Cerebellar cortex (tissue), 1 donor: ENCODE measurements around the gene ISCU.
A peak's percentile ranks its signal among the peaks of the same experiment; 100 is the strongest.
"Not testable (repeated sequence)": the region's sequence is repeated elsewhere in the genome, so short reads cannot be mapped to it uniquely, and the experiment has no call there.

Experiments
- DNase-seq: peaks from one replicate; pipeline ENCODE4 v3.0.0-alpha.2; 2015; ENCODE audit warnings: low spot score

ISCU gene

DNA sequence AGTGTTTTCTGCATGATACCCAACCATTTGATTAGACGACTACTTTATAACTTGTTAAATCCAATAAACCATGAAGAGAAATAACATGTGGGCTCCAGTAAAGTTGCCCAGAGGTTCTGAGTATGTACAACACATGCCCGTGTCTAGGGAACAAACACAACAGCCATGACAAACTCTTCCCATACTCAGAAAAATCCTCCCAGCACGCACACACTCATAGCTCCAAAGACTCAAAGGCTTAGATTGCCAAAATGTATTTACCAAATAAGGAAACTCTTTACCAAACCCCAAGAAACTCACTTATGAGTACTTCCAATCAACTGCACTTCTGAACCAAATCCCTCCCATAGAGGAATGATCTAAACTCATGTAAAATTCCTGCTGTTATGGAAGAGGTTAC, 18.7 kb upstream of the ISCU start:
- DNase-seq: no peak

DNA sequence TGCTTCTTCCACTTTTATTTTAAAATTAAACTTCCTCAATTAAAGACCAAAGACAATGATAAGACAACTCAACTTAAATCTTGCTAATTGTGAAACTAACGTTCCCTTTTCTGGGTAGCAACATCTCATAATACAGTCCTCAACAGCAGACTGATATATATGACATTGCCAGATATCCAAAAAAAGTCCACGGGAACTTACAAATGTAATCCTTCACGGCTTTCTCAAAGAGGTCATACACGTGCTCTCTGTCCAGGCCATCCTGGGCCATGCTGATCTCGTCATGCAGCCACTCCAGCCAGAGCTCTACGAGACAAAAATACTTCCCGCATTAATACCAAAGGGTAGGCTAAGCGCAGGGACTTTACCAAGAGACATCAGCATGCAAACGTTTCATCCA, 14.7 kb upstream of the ISCU start:
- DNase-seq: no peak

DNA sequence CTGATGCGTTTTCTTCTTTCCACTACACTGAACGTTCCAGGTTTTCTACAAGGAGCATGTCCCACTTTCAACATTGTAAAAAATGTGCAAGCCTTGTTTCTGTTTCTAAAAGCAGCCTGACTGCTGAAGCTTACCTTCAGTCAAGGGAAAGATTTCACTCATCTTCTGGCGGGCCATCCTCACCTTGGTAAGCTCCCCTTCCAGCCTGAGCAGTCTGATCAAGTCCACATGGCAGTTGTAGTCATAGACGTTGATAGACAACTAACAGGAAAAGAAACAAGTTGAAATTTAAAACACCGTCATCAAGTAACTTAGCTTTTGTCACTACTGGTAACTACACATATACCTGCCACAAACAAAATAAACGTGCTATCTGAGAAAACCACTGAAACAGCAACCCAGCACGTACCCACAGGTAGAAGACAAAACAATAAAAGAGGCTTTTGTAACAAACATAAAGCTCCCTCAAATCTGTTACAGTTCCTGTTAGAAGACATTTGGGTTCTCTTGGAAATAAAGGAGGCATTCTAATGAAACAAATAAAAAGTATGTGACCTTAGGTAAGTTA, 13.4 kb upstream of the ISCU start:
- DNase-seq: no peak

DNA sequence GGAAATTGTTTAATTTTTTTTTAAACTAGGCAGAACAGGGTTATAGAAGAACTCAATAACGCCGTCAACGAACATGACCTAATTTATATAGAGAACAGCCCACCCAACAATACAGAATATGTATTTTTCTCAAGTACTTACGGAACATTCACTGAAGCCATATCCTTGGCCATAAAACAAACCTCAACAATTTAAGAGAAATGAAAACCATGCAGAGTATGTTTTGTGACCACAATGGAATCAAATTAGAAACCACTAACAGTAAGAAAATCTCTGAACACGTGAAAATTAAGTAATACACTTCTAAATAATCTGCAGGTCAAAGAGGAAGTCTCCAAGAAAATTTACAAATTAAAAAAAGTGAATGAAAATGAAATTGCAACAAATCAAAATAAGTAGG, 10.9 kb upstream of the ISCU start:
- DNase-seq: no peak

DNA sequence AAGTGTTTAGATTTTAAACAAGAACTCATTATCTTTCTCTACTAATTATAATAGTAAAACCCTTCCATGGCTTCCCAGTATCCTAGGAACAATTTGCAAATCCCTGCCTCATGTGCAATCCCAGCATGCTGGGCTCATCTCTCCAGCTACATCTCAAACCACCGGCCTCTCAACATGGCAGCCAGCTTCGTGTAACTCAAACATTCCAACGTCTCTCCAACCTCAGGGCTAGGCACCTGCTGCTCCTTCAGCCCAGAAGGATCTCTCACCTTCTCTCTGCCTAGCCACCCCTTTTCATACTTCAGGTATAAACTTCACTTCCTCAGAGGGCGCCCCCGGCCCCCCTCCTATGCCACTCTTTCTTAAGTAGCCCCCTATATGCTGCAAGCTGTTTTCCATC, 8.6 kb upstream of the ISCU start:
- DNase-seq: no peak

DNA sequence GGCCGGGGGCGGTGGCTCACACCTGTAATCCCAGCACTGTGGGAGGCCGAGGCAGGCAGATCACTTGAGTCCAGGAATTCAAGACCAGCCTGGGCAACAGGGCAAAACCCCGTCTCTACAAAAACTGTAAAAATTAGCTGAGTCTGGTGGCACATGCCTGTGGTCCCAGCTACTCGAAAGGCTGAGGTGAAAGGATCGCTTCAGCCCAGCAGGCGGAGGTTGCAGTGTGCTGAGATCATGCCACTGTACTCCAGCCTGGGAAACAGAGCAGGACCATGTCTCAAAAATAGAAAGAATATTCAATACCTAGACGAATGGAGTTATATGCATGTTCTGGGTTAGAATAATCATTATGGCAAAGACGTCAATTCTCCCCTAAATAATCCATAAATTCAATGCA, 7.0 kb upstream of the ISCU start:
- DNase-seq: not testable (repeated sequence)

DNA sequence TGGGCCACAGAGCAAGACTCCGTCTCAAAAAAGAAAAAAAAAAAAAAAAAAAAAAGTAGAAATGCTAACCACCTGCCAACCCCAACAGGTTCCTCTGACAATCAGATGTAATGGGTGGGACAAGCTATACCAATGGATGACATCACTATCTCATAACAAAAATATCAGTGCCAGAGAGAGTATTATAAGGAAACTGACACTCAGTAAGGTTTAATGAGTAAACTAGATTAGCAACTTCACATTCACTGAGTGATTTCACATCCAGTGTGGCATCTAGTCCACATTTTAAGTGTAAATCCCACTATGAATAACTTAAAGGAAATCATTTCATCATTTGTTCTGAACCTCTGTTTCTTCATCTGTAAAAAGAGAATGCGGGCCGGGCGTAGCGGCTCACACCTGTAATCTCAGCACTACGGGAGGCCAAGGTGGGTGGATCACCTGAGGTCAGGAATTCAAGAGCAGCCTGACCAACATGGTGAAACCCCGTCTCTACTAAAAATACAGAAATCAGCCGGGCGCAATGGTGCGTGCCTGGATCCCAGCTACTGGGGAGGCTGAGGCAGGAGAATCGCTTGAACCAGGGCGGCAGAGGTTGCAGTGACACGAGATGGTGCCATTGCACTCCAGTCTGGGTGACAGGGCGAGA, 3.3 kb upstream of the ISCU start:
- DNase-seq: no peak

DNA sequence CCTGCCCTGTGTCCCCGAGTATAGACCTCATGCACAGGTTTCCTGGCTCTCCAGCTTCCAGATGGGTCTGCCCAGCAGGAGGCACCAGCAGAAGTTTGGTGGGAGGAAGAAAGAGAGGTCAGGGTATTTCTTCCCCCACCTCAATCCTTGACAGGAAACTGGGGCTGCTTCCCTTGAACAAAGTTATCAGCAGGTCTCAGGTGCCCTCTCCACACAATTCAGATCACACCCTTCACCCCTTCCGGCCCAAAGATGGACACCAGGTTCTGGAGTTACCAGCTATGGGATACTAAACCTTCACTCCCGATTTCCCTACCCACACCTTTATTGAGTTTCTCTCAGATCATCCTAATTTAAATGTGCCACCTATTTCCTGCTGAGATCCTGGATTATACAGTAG, 2.6 kb upstream of the ISCU start:
- no peak for DNase-seq

DNA sequence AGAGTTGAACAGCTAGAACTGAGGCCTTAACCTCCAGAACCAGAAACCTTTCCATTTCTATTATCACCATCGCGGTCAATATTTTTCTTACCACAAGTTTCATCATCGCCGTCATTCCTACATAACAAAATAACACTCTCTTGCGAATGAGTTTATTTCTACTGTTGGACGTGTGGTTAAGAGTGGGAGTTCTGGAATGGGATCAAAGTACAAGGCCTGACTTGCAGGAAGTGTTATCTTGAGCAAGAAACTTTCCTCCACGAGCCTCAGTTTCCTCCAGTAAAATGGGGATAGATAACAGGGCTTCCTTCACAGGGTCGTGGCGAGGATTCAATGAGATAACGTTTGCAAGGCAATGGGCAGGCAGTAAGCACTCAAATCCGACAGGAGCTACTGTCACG, 2.1 kb upstream of the ISCU start:
- DNase-seq: no peak

DNA sequence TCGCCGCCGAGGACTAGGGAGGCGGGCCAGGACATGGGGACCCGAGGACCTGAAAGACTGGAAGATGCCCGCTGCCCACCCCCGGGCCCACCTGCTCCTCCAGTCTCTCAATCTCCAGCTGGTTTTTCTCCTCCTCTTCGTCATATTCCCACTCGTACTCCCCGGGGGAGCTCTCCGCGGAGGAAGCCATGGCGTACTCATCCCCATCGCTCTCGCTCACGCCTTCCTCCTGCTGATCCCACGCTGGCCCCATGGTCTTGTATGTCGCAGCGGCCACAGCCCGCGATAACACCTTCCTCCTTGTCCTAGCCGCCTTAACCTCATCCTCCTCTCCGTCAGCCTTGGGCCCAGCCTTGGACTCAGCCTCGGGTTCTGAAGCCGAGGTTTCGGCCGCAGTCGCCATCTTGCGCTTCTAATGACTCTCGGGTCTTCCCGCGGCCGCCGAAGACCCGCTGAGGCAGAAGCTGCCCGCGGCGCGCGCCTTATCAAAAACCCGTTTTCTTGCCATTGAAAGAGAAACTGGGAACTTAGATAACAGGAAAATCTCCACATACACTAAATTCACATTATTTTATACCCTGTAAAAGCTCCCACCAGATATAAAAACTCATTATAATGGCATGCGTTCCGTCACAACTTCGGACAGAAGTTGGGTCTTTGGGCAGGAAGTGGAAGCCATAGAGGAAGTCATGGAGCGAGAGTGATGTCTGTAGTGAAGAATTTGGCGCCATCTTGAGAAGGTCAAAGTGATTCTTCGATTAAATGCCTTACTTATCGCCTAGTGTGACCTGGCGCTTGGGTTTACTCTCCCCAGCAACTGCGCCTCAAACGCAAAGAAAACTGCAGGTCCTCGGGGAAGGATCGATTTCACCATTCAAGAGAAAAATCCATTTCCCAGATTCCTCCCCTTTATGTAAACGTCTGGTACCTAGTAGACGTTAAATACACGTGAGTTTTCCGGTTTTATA, 1.4 kb upstream of the ISCU start, which contains the start of gene SART3:
TSS of gene SART3 (minus strand) at position 422 of the 968 bp plus-strand sequence. CDS start at position 403, 19 bp downstream.
- peak; percentile 96 for DNase-seq

DNA sequence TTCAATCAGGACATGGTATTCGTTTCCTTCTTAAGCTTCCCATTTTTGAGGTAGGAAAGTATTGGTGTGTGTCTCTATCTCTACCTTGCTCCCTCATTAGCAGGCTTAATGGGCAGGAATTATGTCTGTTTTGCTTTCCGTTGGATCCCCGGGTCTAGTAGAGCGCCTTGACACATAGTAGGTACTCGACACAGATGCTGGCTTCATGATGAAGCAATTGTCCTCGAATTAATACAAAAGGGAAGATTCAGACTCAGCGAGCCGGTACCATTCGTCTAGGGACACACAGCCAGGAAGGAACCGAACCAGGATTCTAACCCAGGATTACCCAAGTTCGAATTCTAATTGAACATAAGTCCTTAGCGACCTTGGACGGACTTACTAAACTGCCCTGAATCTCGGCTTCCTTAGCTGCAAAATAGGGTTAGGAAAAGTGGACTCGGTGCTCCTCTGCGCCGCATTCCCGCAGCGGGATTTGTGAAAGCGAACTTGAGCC, 496 bp upstream of the ISCU start:
- peak; percentile 48 for DNase-seq

DNA sequence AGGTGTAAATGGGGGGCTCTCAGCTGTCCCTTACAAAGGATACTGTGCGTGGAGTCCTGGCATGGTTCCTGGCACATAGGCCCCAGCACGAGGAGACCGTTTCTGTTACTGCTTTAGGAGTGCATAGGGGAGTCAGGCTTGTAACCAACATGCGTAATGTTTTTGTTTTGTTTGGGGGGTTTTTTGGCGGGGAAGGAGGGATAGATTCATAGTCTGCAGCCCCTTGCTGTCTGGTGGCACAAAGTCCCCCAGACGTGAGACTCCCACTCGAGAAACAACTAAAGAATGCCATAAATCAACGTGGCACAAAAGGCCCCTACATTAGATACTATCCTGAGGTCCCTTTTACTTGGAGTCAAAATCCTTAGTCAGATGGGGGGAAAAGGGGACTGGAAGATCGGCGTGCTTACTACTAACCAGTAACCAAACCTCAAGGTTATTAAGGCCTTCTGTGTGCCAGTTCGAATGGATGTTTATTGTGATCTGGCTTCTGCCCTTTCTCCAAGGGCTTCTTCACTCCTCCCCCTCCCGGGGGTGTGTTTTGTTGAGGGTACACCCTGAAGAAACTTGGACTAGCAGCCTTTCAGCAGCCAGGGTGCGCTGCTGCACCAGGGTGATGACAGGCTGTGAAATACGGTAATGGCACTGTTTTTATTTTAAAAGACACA, 874 bp downstream of the ISCU start:
- DNase-seq: peak; percentile 89

DNA sequence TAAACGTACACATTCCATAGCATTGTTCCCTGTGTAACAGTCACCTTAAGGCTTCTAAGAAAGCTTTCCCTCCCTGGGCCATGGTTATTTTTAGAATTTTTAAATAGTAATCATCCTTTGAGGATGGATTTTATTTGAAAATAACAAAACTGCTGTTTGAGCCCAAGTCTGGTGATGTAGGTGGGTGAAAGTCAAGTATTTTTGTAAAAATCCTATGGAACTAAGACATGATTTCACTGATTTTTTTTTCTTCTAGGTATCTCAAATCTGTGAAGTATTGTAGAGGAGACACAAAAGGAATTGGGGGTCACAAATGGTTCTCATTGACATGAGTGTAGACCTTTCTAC, 1.4 kb downstream of the ISCU start:
- DNase-seq: no peak

DNA sequence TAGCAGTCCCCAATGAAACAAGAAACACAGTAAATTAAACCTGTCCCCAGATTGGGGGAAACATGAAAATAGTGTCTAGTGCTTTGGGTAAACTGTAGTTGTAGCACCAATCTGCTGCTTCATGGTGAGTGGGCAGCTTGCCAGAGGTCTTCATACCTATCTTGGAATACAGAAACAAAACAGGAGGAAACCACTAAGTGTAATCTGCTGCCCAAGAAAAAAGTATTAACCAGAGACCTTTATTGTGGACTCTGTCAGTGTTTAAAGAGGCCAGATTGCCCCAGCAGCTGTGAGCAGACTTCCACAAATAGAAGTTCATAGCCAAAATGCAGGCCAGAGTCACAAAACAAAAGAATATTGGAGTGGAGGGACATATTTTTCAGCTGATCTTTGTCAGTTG, 2.3 kb downstream of the ISCU start:
- DNase-seq: no peak

DNA sequence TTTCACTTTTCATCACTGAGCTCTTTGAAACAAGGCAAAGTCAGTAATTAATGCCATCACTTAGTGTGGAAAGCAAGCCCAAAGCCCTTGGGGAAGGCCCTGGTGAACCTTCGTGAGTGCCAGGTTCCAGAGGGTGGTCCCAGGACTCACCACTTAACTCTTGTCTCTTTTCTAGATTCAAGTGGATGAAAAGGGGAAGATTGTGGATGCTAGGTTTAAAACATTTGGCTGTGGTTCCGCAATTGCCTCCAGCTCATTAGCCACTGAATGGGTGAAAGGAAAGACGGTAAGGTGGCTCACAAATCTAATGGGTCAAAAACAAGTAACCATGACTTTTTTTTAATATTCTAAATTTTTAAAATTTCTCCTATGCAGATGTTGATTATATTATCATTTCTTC, 2.8 kb downstream of the ISCU start:
- DNase-seq: no peak

DNA sequence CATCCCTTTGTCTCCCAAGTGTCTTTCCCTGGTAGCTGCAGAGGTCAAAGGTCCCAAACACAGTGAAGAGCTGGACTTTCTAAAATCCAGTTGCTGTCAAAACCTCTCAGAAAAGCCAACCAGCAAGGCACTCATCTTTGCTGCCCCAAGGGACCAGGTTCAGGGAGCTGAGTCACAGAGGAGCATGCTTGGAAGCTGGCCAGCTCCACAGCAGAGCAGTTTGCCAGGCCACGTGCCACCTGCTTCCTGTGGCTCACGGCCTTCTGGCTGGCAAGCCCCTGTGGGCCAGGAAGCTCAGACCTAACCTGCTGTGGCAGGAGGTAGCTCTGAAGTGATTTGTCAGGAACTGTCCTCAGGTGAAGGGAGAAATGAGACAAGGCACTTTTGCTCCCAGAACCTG, 3.6 kb downstream of the ISCU start:
- DNase-seq: peak; percentile 37

DNA sequence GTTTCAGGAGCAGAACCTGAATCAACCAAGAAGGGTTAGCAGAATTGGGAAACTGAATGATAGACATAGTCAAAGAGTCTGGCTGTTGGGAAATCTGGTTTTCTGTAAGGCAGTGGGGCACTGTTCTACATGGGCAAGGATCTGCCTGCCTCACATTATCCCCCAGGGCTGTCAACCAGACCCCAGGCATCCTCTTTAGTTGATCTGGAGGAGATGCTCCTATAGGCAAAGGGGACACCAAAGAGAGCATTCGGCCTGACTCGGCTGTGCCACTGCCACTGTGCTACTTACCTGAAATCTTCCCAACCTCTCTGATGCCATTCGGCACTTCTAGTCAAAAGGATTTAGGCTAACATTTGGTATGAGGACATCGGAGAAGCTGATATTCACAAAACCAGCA, 4.1 kb downstream of the ISCU start:
- no peak for DNase-seq

DNA sequence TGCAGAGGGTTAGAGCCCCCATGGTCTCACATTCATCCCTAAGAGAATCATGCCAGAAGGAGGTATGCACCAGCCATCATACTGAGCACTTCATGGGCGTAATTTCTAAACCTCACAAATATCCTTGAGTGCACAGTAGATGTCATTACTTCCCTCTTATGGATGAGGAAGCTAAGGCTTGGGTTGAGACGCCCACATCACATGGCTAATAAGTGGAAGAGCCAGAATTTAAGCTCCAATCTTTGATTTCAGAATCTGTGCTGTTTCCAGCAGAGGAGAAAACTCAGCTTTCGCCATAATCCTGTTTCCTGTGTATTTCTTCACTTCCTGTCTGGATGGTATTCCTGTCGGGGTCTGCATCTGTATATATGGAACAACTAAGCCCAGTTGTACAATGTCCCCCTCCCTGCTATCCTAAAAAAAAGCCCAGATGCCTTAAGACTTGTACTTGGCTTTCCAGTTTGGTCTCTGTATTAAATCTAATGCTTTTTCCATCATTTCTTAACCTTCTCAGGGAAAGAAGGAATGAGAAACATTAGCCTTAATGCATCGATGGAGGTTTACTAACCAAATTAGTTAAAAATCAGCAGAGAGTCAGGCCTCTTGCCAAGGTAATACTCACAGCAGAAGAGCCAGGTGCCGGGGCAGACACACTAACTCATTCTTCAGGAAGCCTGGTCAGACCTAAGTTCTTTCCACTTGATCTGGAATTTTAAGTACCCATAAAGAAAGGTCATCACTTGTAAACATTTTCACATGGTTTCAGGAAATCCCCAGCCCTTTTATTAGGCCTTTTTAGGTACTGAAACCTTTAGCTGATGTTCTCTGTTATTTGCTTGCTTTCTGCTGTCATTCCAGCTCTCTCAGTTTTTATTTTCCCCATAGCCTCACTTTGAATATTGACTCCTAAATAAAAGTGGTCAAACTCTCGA, 5.3 kb downstream of the ISCU start:
- DNase-seq: no peak

DNA sequence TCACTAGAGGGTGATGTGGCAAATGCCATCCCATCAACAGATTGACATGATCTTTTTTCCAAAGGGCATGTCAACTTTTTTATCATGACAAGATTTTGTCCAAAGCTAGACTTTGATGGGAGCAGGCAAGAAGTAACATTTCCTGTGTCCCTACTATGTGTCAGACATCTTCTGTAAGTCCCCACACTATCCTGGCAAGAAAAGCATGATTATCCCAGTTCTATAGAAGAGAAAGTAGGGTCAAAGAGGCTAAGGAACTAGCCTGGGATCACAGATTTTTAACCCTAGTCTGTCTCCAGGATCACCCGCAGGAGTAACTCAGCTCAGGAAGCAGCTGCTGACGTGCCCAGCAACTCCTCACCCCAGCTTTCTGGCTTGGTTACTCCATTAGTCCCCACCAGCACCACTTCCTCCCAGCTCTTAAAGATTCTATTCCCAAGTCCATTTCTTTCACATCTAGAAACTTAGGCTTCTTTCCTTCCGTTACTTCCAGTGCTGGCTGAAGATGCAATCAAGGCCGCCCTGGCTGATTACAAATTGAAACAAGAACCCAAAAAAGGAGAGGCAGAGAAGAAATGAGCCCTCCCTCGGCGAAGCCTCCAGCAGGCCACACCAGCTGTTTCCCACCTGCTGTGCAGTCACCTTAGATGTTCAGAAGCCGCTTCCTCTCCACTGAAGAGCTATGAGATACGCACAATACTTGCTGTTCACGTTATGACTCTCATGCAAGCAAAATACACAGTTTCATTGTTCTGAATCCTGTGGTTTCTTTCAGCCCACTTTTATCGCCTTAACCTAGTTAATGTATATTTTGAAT, 6.2 kb downstream of the ISCU start:
- DNase-seq: no peak
